Measurements from ENCODE around the gene ZSWIM5.

- TF ChIP-seq CTCF (optimal IDR thresholded peaks at IDR 0.05 in 1 of 3, IDR thresholded peaks at IDR 0.05 in 1 of 3, conservative IDR thresholded peaks at IDR 0.05 in 1 of 3; ENCODE audit: extremely low read depth in 1 of 3, insufficient read depth in 2 of 3, low read length in 3 of 3): no peak
- no peak for TF ChIP-seq EZH2 (IDR thresholded peaks at IDR 0.05; ENCODE audit: low read length)
Observed at GRCh38 chr1:45009296-45009865, 197.0 kb downstream of the ZSWIM5 start.

All from keratinocyte (primary cell).